ENCODE data around the gene CPA2.
A peak's percentile ranks its signal among the peaks of the same experiment; 100 is the strongest.
"Not testable (repeated sequence)": the region's sequence is repeated elsewhere in the genome, so short reads cannot be mapped to it uniquely, and the experiment has no call there.

Gene CPA2

DNA sequence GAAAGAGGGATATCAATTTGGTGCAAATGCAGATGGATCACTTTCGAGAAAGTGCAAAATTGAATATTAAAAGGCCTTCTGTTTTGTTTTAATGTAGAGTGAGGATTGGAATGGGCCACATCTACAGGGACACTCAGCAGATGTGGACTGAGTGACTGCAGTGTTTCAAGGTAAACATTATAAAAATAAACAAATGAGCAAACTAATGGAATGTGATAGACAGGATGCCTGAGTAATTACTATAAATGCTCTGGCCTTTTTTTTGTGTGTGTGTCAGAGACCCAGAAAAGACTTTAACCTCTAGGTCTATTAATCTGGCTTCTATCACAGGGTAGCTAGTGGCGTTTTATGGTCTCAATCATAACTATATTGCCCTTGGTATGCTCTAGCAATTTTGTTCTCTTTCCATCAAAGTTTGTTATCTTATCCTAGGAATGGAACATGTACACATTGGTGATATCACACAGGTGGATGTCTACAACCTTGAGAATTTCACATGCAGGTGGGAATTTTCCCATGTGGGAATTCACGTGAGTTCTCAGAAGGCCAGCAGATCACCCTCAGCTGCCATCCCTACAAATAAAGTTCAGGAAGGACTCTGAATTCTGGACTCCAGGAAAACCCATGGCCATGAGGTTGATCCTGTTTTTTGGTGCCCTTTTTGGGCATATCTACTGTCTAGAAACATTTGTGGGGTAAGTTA lies at the start of gene CPA2:
Gene CPA2 (plus strand): TSS at position 606 of the 703 bp plus-strand sequence. CDS start 19 bp downstream, at position 625.
- no peak for DNase-seq

DNA sequence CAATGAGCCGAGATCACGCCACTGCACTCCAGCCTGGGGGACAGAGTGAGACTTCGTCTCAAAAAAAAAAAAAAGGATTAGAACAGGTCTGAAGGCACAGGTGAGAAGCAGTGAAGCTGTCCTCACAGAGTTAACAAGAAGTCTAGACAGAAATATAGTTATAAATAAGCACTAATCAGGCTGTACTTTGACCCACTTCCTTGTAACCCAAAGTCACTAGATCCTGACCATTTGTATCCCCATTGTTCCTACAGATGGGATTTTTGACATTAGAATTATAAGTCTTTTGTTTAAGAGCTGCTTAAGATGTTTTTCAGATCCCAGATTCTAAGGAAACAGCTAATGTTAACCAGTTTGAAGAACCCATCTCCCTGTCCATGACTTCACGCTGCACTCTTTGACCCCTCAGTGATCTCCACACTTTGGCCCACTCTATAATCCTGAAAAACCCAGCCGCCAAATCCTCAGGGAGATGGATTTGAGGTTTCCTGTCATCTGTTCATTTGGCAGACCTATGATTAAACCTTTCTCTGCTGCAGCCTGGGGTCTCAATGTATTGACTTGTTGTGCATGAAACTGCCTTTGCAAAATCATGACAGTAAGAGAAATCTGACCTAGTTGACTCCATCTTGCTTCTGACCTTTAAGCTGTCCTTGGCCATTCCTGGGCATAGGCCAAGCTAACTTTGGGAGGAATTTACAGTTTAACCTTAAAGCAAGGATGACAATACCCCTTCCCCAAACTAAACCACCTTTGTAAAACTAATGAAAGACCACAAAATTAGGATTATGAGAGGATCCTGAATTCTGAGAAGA lies 47.6 kb upstream of the CPA2 start:
- no peak for DNase-seq

DNA sequence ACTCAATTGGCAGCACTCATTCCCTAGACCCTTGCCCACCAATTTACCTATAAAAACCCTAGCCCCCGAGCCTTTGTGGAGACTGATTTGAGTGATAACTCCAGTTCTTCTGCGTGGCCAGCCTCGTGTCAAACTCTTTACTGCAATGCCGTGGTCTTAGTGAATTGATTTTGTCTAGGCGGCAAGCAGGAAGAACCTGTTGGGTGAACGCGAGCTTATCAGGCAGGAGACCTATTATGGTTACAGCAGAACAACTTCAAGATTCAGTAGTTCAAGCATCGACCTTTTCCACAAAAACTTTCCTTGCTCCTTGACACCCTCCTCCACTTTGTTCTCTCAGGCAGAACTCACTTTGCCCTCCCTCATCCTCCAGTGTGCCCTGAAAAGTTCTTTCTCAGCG lies 46.8 kb upstream of the CPA2 start:
- DNase-seq = no peak

DNA sequence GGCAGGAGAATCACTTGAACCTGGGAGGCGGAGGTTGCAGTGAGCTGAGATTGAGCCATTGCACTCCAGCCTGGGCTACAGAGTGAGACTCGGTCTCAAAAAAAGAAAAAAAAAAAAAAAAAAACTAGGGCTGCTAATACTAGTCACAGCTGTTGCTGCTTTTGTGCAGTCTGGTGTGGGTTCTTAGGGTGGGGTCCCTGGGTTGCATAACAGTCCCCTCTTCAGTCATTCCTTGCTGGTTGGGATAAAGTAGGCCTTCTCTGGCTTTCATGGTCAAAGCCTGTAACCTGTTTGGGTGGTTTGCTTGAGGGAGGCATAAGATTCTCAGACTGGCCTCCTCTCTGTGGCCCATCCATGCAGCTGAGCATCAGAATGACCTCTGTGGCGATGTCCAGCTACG lies 44.9 kb upstream of the CPA2 start:
- DNase-seq = no peak

DNA sequence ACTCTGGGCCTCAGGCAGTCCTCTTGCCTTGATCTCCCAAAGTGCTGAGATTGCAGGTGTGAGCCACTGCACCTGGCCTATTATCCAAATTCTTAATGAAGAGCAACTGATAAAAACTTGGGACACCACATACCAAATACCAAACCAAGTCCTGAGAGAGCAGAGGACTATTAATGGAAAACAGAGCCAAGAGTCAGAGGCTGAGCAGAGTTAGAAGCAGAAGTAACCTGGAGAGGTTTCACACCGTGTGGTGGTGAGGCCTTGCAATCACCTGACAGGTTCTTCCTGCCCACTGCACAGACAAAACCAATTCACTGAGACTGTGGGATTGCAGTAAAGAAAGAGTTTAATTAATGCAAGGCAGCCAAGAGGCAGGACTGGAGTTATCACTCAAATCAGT lies 43.0 kb upstream of the CPA2 start:
- DNase-seq = no peak

DNA sequence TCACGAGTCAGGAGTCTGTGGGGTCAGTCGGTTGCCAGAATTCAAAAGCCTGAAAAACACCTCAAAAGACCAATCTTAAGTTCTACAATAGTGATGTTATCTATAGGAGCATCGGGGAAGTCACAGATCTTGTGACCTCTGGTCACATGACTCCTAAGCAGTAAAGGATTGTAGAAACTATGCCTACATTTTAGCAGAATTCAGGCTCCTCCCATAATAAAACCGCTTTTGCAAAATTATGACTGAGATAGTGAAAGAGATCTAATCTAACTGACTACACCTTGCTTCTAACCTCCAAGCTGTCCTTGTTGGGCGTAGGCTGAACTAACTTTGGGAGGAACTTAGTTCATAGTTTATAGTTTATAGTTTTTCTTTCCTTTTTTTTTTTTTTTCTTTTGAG lies 42.5 kb upstream of the CPA2 start:
- no peak for DNase-seq

DNA sequence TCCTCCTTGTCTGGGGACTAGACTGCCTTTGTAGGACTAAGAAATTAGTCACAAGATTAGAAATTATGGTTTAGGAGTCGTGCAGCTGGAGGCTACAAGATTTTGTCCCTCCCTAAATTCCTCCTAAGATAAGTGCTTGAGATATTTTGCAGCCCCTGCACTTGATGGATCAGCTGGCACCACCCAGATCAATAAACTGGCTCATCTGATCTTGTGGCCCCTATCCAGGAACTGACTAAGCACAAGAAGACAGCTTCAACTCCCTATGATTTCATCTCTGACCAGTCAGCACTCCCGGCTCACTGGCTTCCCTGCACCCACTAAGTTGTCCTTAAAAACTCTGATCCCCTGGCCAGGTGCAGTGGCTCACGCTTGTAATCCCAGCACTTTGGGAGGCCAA lies 41.7 kb upstream of the CPA2 start:
- not testable (repeated sequence) for DNase-seq

DNA sequence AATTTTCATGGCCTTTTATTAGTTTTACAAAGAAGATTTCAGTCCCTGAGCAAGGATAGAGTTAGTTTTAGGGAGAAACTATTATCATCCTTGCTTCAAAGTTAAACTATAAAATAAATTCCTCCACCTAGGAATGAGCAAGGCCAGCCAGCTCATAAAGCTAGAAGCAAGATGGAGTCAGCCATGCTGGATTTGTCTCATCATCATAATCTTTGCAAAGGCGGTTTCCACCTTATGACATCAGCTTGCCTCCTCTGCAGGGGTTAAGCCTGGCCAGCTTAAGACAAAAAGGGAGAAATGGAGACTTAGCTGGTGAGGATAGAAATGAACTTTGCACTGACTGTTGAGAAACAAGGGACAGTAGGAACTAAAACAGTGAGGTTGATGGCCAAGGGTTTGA lies 40.3 kb upstream of the CPA2 start:
- DNase-seq = no peak

DNA sequence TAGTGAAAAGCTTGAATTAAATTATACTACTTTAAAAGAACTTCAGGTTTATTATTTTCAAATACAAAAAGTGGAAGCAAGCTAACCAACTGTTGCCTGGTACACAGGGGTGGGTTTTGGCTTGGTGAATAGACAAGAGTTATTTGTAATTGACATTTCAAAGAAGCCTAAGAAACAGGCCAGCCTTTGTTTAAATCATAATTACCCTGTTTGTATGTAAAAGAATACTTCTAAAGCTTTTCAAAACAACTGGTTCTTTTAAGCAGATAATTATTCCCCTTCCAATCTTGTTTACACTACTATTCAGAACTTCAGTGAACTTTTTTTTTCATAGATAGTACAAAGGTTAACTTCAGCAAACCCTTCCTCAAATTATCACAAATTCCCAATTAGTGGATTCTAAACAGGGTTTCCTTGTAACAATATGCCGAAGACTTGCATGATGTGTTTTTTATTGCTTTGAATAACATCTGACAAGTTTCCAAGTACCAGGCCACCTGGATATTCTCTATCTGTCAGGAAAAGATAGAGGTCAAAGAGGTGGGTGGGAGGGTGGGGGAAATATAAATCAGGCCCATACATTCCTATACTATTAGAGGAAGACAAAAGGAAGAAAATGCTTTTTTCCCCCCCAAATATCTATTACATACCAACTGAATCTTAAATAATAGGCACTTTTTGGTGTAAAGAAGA lies 38.6 kb upstream of the CPA2 start:
- DNase-seq = no peak

DNA sequence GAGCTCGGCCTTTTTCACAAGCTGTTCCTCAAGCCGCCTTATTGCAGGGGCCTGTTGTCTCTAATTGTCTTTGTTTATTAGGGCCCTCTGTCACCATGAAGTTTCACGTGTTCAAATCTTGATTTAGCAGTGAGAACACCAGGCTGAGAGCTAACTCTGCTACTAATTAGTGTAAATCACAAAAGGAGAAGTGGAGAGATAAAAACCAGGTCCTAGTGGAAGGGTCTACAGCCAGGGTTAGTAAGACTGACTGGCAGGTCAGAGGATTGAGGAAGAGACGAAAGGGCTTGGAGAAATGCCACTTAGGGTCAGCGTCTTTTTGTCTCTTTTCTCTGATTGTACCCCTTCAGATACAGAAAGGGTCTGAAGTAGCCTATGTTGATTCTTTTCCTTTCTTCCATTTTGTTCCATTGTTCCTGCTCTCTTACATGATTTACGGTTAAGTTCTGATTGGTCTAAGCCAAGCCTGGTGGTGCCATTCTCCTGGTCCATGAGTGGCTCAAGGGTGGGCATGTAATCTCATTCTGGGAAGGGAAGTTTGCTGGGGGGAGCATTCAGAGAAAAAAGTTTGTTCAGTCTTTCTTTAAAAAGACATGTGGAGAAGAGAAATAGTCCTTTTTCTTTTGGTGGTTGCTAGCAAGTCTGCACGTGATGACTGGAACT lies 37.7 kb upstream of the CPA2 start:
- DNase-seq = no peak

DNA sequence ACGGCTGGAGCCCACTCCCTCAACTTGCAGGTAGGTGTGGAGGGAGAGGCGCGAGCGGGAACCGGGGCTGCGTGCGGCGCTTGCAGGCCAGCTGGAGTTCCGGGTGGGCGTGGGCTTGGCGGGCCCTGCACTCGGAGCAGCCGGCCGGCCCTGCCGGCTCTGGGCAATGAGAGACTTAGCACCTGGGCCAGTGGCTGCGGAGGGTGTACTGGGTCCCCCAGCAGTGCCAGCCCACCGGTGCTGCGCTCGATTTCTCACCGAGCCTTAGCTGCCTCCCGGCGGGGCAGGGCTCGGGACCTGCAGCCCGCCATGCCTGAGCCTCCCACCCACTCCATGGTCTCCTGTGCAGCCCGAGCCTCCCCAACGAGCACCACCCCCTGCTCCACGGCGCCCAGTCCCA lies 36.7 kb upstream of the CPA2 start:
- DNase-seq = not testable (repeated sequence)

DNA sequence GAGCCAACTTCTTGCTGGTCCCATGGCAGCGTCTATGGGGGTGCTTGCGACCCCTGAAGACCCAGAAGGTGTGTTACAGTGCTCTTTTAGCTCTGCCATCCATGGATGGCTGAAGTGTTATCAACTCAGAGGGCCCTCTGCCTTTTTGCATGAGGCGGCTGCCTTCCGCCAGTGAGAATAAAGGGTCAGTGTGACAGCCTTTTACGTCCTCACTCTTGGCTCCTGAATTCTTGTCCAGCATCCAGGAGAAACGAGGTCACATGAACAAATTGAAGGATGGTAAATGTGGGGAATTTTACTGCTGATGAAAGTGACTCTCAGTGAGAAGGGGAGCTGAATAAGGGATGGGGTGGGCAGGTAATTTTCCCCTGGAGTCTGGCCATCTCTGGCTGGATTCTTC lies 34.9 kb upstream of the CPA2 start:
- no peak for DNase-seq

DNA sequence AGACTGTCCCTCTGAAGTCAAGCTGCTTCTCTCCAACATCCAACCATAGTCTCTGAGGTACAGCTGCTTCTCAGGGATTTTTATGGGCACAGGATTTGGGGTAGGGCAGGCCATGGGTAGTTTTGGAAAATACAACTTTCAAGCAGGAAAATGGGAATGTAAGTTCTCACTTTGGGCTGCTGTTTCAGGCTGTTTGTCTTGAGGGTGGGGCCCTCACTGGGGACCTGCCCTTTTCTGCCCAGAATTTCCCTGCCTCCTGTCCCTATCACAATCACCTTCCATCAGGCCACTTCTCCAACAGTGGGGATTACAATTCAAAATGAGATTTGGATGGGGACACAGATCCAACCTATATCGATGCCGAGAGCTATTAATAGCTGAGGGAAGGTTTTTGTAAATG lies 34.5 kb upstream of the CPA2 start:
- no peak for DNase-seq

DNA sequence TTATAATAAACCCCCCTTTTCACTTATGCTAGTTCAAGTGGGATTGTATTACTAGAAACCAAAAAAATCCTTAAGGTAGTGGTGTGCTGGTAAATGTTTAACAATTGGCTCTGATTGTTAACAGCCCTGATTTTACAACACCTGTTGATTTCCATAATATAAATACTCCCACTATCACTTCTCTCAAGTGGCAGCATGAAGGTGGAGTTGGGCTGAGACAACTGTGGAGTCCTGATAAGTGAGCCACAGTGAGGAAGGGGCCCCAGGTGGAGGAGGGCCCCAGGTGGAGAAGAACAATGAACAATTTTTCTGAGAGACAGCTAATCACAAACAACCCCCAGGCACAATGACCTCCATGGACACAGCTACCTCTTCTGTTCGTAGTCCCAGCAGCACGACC lies 32.6 kb upstream of the CPA2 start:
- DNase-seq = no peak

DNA sequence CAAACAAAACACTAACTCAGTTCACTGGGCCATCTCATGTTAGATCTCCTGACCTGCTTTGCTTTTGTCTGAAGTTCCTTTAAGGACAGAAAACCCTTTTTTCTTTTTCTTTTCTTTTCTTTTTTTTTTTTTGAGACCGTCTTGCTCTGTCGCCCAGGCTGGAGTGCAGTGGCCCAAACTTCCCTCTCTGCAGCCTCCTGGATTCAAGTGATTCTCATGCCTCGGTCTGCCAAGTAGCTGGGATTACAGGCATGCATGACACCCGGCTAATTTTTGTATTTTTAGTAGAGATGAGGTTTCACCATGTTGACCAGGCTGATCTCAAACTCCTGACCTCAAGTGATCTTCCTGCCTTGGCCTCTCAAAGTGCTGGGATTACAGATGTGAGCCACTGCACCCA lies 30.3 kb upstream of the CPA2 start:
- not testable (repeated sequence) for DNase-seq

DNA sequence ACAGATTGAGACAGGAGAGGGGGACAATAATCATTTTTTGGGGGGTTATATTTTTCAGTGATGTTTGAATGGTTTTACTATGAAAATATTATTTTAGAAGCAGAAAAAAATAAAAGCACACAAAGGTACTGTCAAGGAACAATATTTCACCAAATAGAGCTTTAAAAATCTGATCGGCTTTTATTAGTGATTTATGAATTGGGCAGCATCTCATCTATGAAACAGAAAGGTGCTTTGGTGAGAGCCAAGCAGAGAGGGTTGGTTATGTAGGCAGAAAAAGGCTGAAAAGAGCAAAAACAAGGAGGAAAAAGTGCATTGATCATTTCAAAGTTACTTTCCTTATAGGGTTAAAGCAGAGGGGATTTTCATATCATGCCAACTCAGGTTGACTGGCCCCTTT lies 26.4 kb upstream of the CPA2 start:
- DNase-seq = no peak

DNA sequence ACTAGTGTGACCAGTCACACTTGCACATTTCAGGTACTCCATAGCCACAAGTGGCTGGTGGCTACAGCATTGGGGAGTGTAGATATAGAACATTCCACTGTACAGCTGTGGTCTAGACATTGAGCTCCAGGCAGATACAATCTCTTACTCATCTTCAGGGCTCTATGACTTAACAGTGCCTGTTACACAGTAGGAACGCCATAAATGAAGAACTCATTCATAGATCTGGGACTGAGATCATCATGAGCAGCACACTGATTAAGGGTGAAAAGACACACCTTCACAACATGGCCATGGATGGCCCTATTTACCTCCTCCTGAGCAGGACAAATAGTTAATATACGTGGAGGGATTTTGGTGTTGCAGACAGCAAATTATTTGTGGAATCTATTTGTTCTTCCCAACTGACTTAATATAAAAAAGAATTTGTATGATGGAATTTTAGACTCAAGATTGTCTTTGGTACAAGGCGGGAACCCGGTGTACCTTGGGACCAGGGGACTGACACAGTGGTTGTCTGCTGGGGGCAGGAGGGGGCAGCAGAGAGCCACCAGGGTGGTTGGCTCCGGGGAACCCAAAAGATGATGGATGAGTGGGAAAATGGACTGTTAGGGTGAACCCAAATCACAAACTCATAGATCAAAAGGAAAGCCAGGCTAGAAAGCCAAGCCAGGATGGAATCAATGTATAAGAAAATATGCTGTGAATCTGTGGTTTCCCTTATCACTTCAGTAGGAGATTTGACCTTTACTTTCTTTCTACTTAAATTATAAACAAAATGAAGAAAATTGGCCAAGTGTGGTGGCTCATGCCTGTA lies 24.3 kb upstream of the CPA2 start:
- peak; percentile 3 to 11 for DNase-seq

DNA sequence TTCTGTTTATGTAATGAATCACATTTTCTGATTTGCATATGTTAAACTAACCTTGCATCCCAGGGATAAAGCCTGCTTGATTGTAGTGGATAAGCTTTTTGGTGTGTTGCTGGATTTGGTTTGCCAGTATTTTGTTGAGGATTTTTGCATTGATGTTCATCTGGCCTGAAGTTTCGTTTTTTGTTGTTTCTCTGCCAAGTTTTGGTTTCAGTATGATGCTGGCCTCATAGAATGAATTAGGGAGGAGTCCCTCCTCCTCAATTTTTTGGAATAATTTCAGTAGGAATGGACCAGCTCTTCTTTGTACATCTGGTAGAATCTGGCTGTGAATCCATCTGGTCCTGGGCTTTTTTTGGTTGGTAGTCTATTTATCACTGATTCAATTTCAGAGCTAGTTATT lies 23.2 kb upstream of the CPA2 start:
- DNase-seq = not testable (repeated sequence)

DNA sequence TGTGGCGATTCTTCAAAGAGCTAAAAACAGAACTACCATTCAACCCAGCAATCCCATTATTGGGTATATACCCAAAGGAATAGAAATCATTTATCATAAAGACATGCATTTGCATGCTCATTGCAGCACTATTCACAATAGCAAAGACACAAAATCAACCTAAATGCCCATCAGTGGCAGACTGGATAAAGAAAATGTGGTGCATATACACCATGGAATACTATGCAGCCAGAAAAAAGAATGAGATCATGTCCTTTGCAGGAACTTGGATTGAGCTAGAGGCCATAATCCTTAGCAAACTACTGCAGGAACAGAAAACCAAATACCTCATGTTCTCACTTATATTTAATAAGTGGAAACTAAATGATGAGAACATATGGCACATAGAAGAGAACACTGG lies 20.2 kb upstream of the CPA2 start:
- DNase-seq = not testable (repeated sequence)

DNA sequence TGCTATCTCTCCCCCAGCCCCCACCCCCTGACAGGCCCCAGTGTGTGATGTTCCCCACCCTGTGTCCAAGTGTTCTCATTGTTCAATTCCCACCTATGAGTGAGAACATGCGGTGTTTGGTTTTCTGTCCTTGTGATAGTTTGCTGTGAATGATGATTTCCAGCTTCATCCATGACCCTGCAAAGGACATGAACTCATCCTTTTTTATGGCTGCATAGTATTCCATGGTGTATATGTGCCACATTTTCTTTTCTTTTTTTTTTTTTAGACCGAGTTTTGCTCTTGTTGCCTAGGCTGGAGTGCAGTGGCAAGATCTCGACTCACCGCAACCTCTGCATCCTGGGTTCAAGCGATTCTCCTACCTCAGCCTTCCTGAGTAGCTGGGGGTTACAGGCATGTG lies 17.8 kb upstream of the CPA2 start:
- not testable (repeated sequence) for DNase-seq

DNA sequence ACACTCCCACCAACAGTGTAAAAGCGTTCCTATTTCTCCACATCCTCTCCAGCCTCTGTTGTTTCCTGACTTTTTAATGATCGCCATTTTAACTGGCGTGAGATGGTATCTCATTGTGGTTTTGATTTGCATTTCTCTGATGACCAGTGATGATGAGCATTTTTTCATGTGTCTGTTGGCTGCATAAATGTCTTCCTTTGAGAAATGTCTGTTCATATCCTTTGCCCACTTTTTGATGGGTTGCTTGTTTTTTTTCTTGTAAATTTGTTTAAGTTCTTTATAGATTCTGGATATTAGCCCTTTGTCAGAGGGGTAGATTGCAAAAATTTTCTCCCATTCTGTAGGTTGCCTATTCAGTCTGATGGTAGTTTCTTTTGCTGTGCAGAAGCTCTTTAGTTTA lies 17.0 kb upstream of the CPA2 start:
- DNase-seq = not testable (repeated sequence)

DNA sequence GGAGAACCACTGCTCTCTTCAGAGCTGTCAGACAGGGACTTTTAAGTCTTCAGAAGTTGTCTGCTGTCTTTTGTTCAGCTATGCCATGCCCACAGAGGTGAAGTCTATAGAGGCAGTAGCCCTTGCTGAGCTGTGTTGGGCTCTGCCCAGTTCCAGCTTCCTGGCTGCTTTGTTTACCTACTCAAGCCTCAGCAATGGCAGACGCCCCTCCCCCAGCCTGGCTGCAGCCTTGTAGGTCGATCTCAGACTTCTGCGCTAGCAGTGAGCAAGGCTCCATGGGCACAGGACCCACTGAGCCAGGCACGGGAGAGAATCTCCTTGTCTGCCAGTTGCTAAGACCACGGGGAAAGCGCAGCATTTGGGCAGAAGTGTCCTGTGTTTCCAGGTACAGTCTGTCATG lies 12.1 kb upstream of the CPA2 start:
- DNase-seq = no peak
